ENCODE results near the gene POLG2. TPM values are rescaled to one million over a fixed set of nuclear protein-coding genes. Genes with fewer than 3 reads are reported as not detected.

The POLG2 gene
- 9.7 TPM for total RNA-seq
- long read RNA-seq, transcript POLG2-201 (8 exons, 1,564 nt): major isoform, 10 of 13 reads
- long read RNA-seq, partial matches to known transcripts: 0 of 13 reads
- long read RNA-seq, other reads (novel, unspliced or antisense): 3 of 13 reads

- intact Hi-C loops (cut with micrococcal nuclease): no loop called here
- H3K27me3 ChIP-seq (ENCODE audit: low read depth): no peaks in the 10 kb centered on the region
- peak within 1 kb of the TSS; percentile 86 for H3K4me3 ChIP-seq
- peaks cover 61% of the 10 kb centered on the region for H3K36me3 ChIP-seq
- peak; percentile 52 for TF ChIP-seq CTCF (IDR thresholded peaks at IDR 0.05; ENCODE audit: borderline replicate concordance)
- peak within 1 kb of the TSS; percentile 89 for H3K27ac ChIP-seq (replicated peaks)
- H3K4me1 ChIP-seq: peaks cover 84% of the 10 kb centered on the region
- peak; percentile 95 for DNase-seq
- H3K9me3 ChIP-seq (replicated peaks): no peaks in the 10 kb centered on the region
Measured at GRCh38 chr17:64496786-64497564, at the start of gene POLG2. TSS of gene POLG2 (minus strand) at chr17:64497054. CDS start at chr17:64496968, 86 bp downstream.

DNA sequence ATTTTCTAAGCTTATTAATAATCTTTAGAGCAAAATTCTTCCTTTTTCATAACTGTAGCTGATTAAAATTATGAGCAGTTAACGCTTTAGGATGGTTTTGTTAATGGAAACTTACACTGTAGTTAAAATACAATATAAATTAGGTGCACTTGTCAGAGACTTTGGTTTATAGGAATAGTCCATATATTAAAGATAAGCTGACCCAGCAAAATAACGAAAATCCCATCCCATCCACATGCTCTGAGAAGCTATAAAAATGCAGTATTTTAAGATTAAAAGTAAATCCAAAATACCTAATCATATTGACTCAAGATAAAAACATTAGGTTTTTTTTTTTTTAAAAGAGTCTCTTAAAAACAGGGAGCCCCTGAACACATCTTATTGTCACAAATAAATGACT lies 47.9 kb upstream of the POLG2 start:
- Histone ChIP-seq H3K9me3 (replicated peaks) (no peaks in the 10 kb centered on the region), H3K27me3 (ENCODE audit: low read depth) (no peaks in the 10 kb centered on the region), H3K4me1 (no peaks in the 10 kb centered on the region), H3K4me3 (no peak overlapping the region), H3K36me3 (peaks cover 67% of the 10 kb centered on the region), H3K27ac (replicated peaks) (no peak overlapping the region)
- no peak for DNase-seq
- TF ChIP-seq CTCF (IDR thresholded peaks at IDR 0.05; ENCODE audit: borderline replicate concordance): no peak
- intact Hi-C loops (cut with micrococcal nuclease): no loop called here

- no peak for DNase-seq
- H3K36me3 ChIP-seq: peaks cover 76% of the 10 kb centered on the region
Measured at GRCh38 chr17:64540118-64540776, 43.4 kb upstream of the POLG2 start.

GRCh38 chr17:64538508-64539130 lies 41.8 kb upstream of the POLG2 start:
- no peak for DNase-seq
- Histone ChIP-seq H3K4me3 (no peak overlapping the region), H3K27ac (replicated peaks) (no peak overlapping the region), H3K9me3 (replicated peaks) (no peaks in the 10 kb centered on the region), H3K36me3 (peaks cover 85% of the 10 kb centered on the region), H3K4me1 (no peaks in the 10 kb centered on the region), H3K27me3 (ENCODE audit: low read depth) (no peaks in the 10 kb centered on the region)
- intact Hi-C loops (cut with micrococcal nuclease): no loop called here
- no peak for TF ChIP-seq CTCF (IDR thresholded peaks at IDR 0.05; ENCODE audit: borderline replicate concordance)

More at GRCh38 chr17:64540118-64540776, 43.4 kb upstream of the POLG2 start:
- intact Hi-C loops (cut with micrococcal nuclease): no loop called here
- TF ChIP-seq CTCF (IDR thresholded peaks at IDR 0.05; ENCODE audit: borderline replicate concordance): no peak
- H3K27ac ChIP-seq (replicated peaks): no peak overlapping the region
- H3K4me1 ChIP-seq: no peaks in the 10 kb centered on the region
- H3K4me3 ChIP-seq: no peak overlapping the region
- H3K9me3 ChIP-seq (replicated peaks): no peaks in the 10 kb centered on the region
- no peaks in the 10 kb centered on the region for H3K27me3 ChIP-seq (ENCODE audit: low read depth)

DNA sequence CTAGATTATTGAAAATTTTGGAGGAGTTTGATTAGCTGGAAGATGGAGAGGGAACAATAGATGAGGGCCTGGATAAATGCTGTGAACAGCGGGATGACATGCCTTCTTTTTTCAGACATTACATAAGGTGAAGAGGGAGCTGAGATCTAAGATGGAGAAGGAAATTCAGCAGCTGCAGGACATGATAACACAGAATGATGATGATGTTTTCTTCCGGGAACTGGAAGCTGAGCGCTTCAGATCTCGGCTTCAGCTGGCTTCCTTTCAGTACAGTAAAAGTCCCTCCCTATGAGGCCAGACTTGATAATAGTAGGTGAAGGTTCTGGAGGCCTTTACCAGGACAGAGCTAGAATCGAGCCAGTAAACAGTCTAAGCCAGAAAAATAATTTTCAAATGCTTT lies 40.6 kb upstream of the POLG2 start:
- Histone ChIP-seq H3K4me1 (no peaks in the 10 kb centered on the region), H3K27me3 (ENCODE audit: low read depth) (no peaks in the 10 kb centered on the region), H3K36me3 (peaks cover 90% of the 10 kb centered on the region), H3K4me3 (no peak overlapping the region), H3K27ac (replicated peaks) (no peak overlapping the region), H3K9me3 (replicated peaks) (no peaks in the 10 kb centered on the region)
- intact Hi-C loops (cut with micrococcal nuclease): no loop called here
- no peak for DNase-seq
- TF ChIP-seq CTCF (IDR thresholded peaks at IDR 0.05; ENCODE audit: borderline replicate concordance): no peak
